Mesenchymal stem cell (in vitro differentiated cells and primary cell): ENCODE results near the gene PAFAH2.

ENCODE experiments used
- DNase-seq: peaks from one replicate; pipeline ENCODE4 v3.0.0-alpha.2; 2013
- H2AFZ ChIP-seq: one replicate; pipeline ENCODE4 v1.6.1; 2013; ENCODE audit warnings: low read depth, mild to moderate bottlenecking, control low read depth, inconsistent platforms, low read length, moderate library complexity
- H2AK5ac ChIP-seq: 2 replicates; pipeline ENCODE4 v1.6.1; 2013; ENCODE audit warnings: low read length, moderate library complexity, mild to moderate bottlenecking, inconsistent platforms; ENCODE audit not compliant: severe bottlenecking
- H2BK120ac ChIP-seq: one replicate; pipeline ENCODE4 v1.6.1; 2013; ENCODE audit warnings: low read depth, mild to moderate bottlenecking, inconsistent platforms, low read length, moderate library complexity
- H2BK12ac ChIP-seq, 2 experiments: one replicate each; pipeline ENCODE4 v1.6.1; 2013; ENCODE audit warnings: inconsistent platforms in 2 of 2, low read length in 2 of 2, mild to moderate bottlenecking in 2 of 2, moderate library complexity in 2 of 2, control low read depth in 1 of 2
- H2BK15ac ChIP-seq: one replicate; pipeline ENCODE4 v1.6.1; 2013; ENCODE audit warnings: mild to moderate bottlenecking, low read depth, inconsistent platforms; ENCODE audit not compliant: poor library complexity, severe bottlenecking
- H2BK5ac ChIP-seq: 2 replicates; pipeline ENCODE4 v1.6.1; 2013; ENCODE audit warnings: low read depth, mild to moderate bottlenecking, low read length, control low read depth, inconsistent platforms; ENCODE audit not compliant: poor library complexity, severe bottlenecking
- H3K14ac ChIP-seq, 2 experiments: one replicate each; pipeline ENCODE4 v1.6.1; 2013; ENCODE audit warnings: inconsistent platforms in 2 of 2, low read length in 2 of 2, control low read depth in 1 of 2, mild to moderate bottlenecking in 1 of 2, moderate library complexity in 1 of 2
- H3K18ac ChIP-seq, 2 experiments: one replicate each; pipeline ENCODE4 v1.6.1; 2013; ENCODE audit warnings: inconsistent platforms in 2 of 2, low read length in 2 of 2, control low read depth in 1 of 2, low read depth in 1 of 2, mild to moderate bottlenecking in 1 of 2
- H3K23ac ChIP-seq, 2 experiments: one replicate each; pipeline ENCODE4 v1.6.1; 2013; ENCODE audit warnings: inconsistent platforms in 2 of 2, low read length in 2 of 2, mild to moderate bottlenecking in 2 of 2, moderate library complexity in 2 of 2, control low read depth in 1 of 2
- H3K27ac ChIP-seq: 2 replicates; pipeline ENCODE4 v1.5.1; 2013; ENCODE audit warnings: mild to moderate bottlenecking, moderate library complexity, low read length, control low read depth, inconsistent platforms; ENCODE audit not compliant: poor library complexity, severe bottlenecking
- H3K27me3 ChIP-seq, 2 experiments: 2 replicates each; pipeline versions ENCODE4 v1.6.1 to v1.7.0; 2013; ENCODE audit warnings: low read length in 2 of 2, mild to moderate bottlenecking in 2 of 2, moderate library complexity in 2 of 2, control low read depth in 1 of 2, inconsistent platforms in 1 of 2; ENCODE audit not compliant: control insufficient read depth in 1 of 2, insufficient read depth in 1 of 2
- H3K36me3 ChIP-seq, 2 experiments: 2 replicates each; pipeline versions ENCODE4 v1.6.1 to v1.7.0; 2013; ENCODE audit warnings: low read length in 2 of 2, control low read depth in 1 of 2, inconsistent platforms in 1 of 2, low read depth in 1 of 2, mild to moderate bottlenecking in 1 of 2; ENCODE audit not compliant: insufficient read depth in 2 of 2, control insufficient read depth in 1 of 2
- H3K4ac ChIP-seq, 2 experiments: one replicate each; pipeline ENCODE4 v1.6.1; 2013; ENCODE audit warnings: inconsistent platforms in 2 of 2, low read length in 2 of 2, mild to moderate bottlenecking in 2 of 2, moderate library complexity in 2 of 2, control low read depth in 1 of 2, low read depth in 1 of 2
- H3K4me1 ChIP-seq: 2 replicates; pipeline ENCODE4 v1.6.1; 2013; ENCODE audit warnings: low read depth, low read length, control low read depth; ENCODE audit not compliant: control insufficient read depth, insufficient read depth
- H3K4me2 ChIP-seq: 2 replicates; pipeline ENCODE4 v1.6.1; 2013; ENCODE audit warnings: low read length, mild to moderate bottlenecking, inconsistent platforms; ENCODE audit not compliant: poor library complexity, severe bottlenecking
- H3K4me3 ChIP-seq, 2 experiments: 2 replicates each; pipeline versions ENCODE4 v1.5.1 to v1.7.0; 2013; ENCODE audit warnings: low read length in 2 of 2, mild to moderate bottlenecking in 2 of 2, control low read depth in 1 of 2, low read depth in 1 of 2; ENCODE audit not compliant: insufficient read depth in 1 of 2
- H3K79me1 ChIP-seq: replicated peaks from 2 replicates; pipeline ENCODE4 v1.6.1; 2013; ENCODE audit warnings: mild to moderate bottlenecking, control low read depth, low read length, inconsistent platforms; ENCODE audit not compliant: poor library complexity, severe bottlenecking
- H3K9ac ChIP-seq: 2 replicates; pipeline ENCODE4 v1.7.0; 2013; ENCODE audit warnings: mild to moderate bottlenecking, low read length, moderate library complexity
- H3K9me3 ChIP-seq: 2 replicates; pipeline ENCODE4 v1.7.0; 2013; ENCODE audit warnings: mild to moderate bottlenecking, low read length; ENCODE audit not compliant: control insufficient read depth
- H4K8ac ChIP-seq: one replicate; pipeline ENCODE4 v1.6.1; 2013; ENCODE audit warnings: inconsistent platforms, mild to moderate bottlenecking, low read length, moderate library complexity
- H4K91ac ChIP-seq: one replicate; pipeline ENCODE4 v1.6.1; 2013; ENCODE audit warnings: mild to moderate bottlenecking, low read length, inconsistent platforms
- WGBS: methylation state at CpG from one replicate; pipeline ENCODE4 v1.1.7; 2013; ENCODE audit warnings: mixed read lengths; 5-methylcytosine and 5-hydroxymethylcytosine counted together

Gene PAFAH2

DNA sequence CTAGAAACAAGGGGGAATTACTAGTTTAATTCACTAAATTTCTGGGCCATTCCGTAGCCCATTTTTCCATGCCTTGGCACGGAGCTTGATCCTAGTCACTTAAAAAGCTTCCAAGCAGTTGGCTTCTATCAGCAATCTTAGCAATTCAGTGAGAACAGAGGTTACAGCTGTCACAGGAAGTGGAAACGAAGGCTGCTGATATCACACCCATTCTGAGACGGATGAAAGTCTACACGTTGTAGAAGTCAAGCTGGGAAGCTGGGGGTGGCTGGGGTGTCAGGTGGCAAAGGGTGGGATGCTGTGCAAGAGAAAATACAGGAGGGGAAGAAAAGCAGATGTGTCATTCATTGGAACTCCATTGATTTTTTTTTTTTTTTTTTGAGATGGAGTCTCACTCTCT is 79.9 kb downstream of the PAFAH2 start:
- no peak overlapping the region for H3K27ac ChIP-seq

DNA sequence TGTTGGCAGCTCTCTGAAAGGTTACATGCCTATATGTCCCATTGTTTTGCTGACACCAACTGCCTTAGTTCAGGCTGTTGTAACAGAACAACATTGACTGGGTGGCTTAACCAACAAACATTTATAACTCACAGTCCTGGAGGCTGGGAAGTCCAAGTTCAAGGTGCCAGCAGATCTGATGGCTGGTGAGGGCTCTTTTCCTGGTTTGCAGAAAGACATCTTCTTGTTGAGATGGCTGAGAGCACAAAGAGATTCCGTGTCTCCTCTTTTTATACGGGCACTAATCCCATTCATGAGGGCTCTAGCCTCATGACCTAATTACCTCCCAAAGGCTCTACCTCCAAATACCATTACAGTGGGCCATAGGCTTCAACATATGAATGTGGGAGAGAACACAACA is 81.4 kb downstream of the PAFAH2 start:
- H2AK5ac ChIP-seq, result no peak overlapping the region
- H3K18ac ChIP-seq, result no peak overlapping the region
- no peak for DNase-seq
- H3K4ac ChIP-seq, result peak overlapping the region in 1 of 2 experiments; percentile 54
- no peak overlapping the region for H3K4me3 ChIP-seq
- H3K36me3 ChIP-seq, result no peaks in the 10 kb centered on the region
- H2BK12ac ChIP-seq, result no peak overlapping the region
- H3K27me3 ChIP-seq, result no peaks in the 10 kb centered on the region
- no peak overlapping the region for H3K9ac ChIP-seq
- H3K4me2 ChIP-seq, result no peak overlapping the region
- no peak overlapping the region for H2AFZ ChIP-seq
- no peak overlapping the region for H4K8ac ChIP-seq
- peaks cover 6% of the 10 kb centered on the region for H3K4me1 ChIP-seq
- H2BK15ac ChIP-seq, result no peak overlapping the region
- H2BK5ac ChIP-seq, result no peak overlapping the region
- H3K14ac ChIP-seq, result no peak overlapping the region
- 100% methylated on average over 1 of the region's 2 CpGs for WGBS
- H3K23ac ChIP-seq, result no peak overlapping the region
- no peak overlapping the region for H4K91ac ChIP-seq
- no peak overlapping the region for H2BK120ac ChIP-seq
- no peaks in the 10 kb centered on the region for H3K79me1 ChIP-seq
- H3K9me3 ChIP-seq, result no peaks in the 10 kb centered on the region
- H3K27ac ChIP-seq, result no peak overlapping the region

More for the DNA sequence above, 79.9 kb downstream of the PAFAH2 start:
- DNase-seq, result peak; percentile 9
- Histone ChIP-seq H3K23ac (no peak overlapping the region), H3K4me1 (peaks cover 12% of the 10 kb centered on the region), H3K4me2 (no peak overlapping the region), H3K18ac (no peak overlapping the region), H4K91ac (no peak overlapping the region), H2AK5ac (no peak overlapping the region), H2BK5ac (no peak overlapping the region), H4K8ac (no peak overlapping the region), H3K79me1 (no peaks in the 10 kb centered on the region), H2BK120ac (no peak overlapping the region), H3K36me3 (no peaks in the 10 kb centered on the region), H3K27me3 (no peaks in the 10 kb centered on the region), H3K9me3 (no peaks in the 10 kb centered on the region), H3K9ac (no peak overlapping the region), H2AFZ (no peak overlapping the region), H3K4me3 (no peak overlapping the region), H2BK15ac (no peak overlapping the region), H3K14ac (no peak overlapping the region), H2BK12ac (no peak overlapping the region), H3K4ac (no peak overlapping the region)
- WGBS, result 23% methylated on average over 5 of the region's 5 CpGs

DNA sequence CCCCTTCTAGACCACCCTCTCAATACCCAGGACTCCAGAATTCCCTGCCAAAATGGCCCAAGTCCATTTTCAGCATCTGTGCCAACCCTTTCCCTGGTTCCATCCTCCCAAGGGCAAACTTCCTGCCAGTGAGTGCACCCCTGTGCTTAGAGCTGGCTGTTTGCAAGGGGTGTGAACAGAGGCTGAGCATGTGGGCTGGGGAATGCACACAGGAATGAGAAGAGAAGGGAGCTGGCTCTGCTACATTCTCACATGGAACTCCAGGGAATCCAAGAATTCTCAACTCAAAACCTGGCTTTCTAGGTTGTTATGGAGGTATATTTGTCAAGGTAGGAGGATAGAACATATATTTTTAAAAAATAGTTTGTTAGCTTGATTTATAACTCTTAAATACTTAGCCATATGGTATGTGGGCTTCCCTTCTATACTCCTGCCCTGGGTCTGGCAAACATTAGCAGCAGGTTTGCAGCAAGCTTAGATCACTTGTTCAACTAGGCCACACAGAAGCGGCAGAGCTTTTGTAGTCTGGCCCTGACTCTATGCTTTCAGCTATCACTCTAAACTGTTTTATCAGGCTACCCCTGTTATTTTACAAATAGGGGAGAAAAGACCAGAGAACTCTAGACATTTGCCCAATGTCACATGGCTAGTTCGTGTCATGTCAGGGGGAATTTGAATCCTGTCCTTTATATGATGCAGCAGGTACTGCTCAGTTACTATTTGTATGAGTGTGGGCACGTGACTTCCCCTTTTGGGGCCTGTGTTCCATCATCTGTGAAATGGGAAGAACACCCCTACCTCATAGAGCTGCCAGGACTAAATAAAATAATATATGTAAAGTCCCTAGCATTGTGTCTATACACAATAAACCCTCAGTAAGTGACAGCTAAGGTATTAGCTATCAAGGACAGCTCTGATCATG is 83.5 kb downstream of the PAFAH2 start:
- no peak for DNase-seq
- H2BK120ac ChIP-seq, result no peak overlapping the region
- no peak overlapping the region for H2AFZ ChIP-seq
- no peaks in the 10 kb centered on the region for H3K36me3 ChIP-seq
- H3K4me1 ChIP-seq, result peaks cover 6% of the 10 kb centered on the region
- no peak overlapping the region for H3K18ac ChIP-seq
- no peaks in the 10 kb centered on the region for H3K79me1 ChIP-seq
- peak overlapping the region; percentile 22 for H2AK5ac ChIP-seq
- WGBS, result 92% methylated on average over 2 of the region's 3 CpGs
- no peak overlapping the region for H3K4me3 ChIP-seq
- H3K23ac ChIP-seq, result no peak overlapping the region
- peak overlapping the region; percentile 47 for H2BK5ac ChIP-seq
- no peaks in the 10 kb centered on the region for H3K9me3 ChIP-seq
- H4K8ac ChIP-seq, result no peak overlapping the region
- H4K91ac ChIP-seq, result no peak overlapping the region
- peak overlapping the region; percentile 37 for H3K27ac ChIP-seq
- no peak overlapping the region for H2BK15ac ChIP-seq
- no peak overlapping the region for H3K4ac ChIP-seq
- peak overlapping the region in 1 of 2 experiments; percentile 7 for H2BK12ac ChIP-seq
- no peak overlapping the region for H3K4me2 ChIP-seq
- no peaks in the 10 kb centered on the region for H3K27me3 ChIP-seq
- H3K14ac ChIP-seq, result no peak overlapping the region
- no peak overlapping the region for H3K9ac ChIP-seq

DNA sequence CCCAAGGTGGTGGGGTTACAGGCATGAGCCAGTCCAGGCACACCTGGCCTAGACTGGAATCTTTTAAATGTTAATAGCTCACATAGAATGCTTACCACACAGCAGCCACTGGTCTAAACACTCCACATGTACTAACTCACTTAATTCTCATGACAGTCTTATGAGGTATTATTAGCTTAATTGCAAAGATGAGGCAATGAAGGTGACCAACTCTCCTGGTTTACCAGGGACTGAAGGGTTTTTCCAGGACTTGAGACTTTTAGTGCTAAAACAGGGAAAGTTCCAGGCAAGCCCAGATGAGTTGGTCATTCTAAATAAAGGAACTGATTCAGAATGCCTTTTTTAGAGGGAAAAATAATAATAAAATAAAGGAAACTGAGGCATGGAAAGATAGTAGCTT is 84.7 kb downstream of the PAFAH2 start:
- Histone ChIP-seq H3K4ac (no peak overlapping the region), H4K91ac (no peak overlapping the region), H2BK12ac (no peak overlapping the region), H3K27me3 (no peaks in the 10 kb centered on the region), H3K4me1 (peaks cover 6% of the 10 kb centered on the region), H2AFZ (no peak overlapping the region), H3K23ac (no peak overlapping the region), H3K9me3 (no peaks in the 10 kb centered on the region), H3K36me3 (no peaks in the 10 kb centered on the region), H3K27ac (peak overlapping the region; percentile 60), H2BK120ac (no peak overlapping the region), H2AK5ac (peak overlapping the region; percentile 2), H2BK15ac (no peak overlapping the region), H4K8ac (no peak overlapping the region), H2BK5ac (no peak overlapping the region), H3K14ac (no peak overlapping the region), H3K9ac (no peak overlapping the region), H3K79me1 (no peaks in the 10 kb centered on the region), H3K18ac (no peak overlapping the region), H3K4me2 (no peak overlapping the region), H3K4me3 (no peak overlapping the region)
- peak; percentile 27 for DNase-seq
